Measurements from ENCODE around the gene SERTAD3. TPM values are rescaled to one million over a fixed set of nuclear protein-coding genes. Genes with fewer than 3 reads are reported as not detected.

The SERTAD3 gene
- total RNA-seq = 17.9 and 22.8 TPM in 2 replicates

GRCh38 chr19:40444000-40444824, at the start of gene SERTAD3:
Gene SERTAD3, minus strand, starts transcription at chr19:40444335. Its CDS starts 2,255 bp downstream, at chr19:40442080.

GRCh38 chr19:40466985-40467734, 23.0 kb upstream of the SERTAD3 start, which contains the start of gene SPTBN4:
Gene SPTBN4, plus strand, starts transcription at chr19:40467001. Its CDS starts 5,621 bp downstream, at chr19:40472622.

GRCh38 chr19:40465557-40466218, 21.6 kb upstream of the SERTAD3 start, which contains the start of gene BLVRB:
Gene BLVRB, minus strand, starts transcription at chr19:40465745. Its CDS starts 57 bp downstream, at chr19:40465688.

GRCh38 chr19:40425450-40426287, 18.5 kb downstream of the SERTAD3 start, which contains the start of gene SERTAD1:
Gene SERTAD1, minus strand, starts transcription at chr19:40425992. Its CDS starts 2,446 bp downstream, at chr19:40423546.

GRCh38 chr19:40413291-40413845, 30.8 kb downstream of the SERTAD3 start, which contains the start of gene PRX:
Gene PRX, minus strand, starts transcription at chr19:40413378. Its CDS starts 5,446 bp downstream, at chr19:40407932.

Other genes with a start within 250 kb of the SERTAD3 start
- gene TTC9B, start 226.0 kb downstream of the SERTAD3 start, total RNA-seq = not detected in 2 replicates
- gene CCNP, start 217.6 kb downstream of the SERTAD3 start, total RNA-seq = not detected in 2 replicates
- gene AKT2, start 159.0 kb downstream of the SERTAD3 start, total RNA-seq = 75.6 and 91.8 TPM in 2 replicates
- 11.2 and 19.2 TPM in 2 replicates for gene C19orf47, start 95.9 kb downstream of the SERTAD3 start, total RNA-seq
- gene PLD3, start 95.6 kb downstream of the SERTAD3 start, total RNA-seq = 235 and 546 TPM in 2 replicates
- 0.25 TPM in 1 of 2 replicates, not detected in the other for gene HIPK4, start 54.2 kb downstream of the SERTAD3 start, total RNA-seq
- gene PRX, start 31.0 kb downstream of the SERTAD3 start, total RNA-seq = 1.1 and 3.4 TPM in 2 replicates
- gene SERTAD1, start 18.3 kb downstream of the SERTAD3 start, total RNA-seq = 8.0 and 12.5 TPM in 2 replicates
- 37.2 and 98.8 TPM in 2 replicates for gene BLVRB, start 21.4 kb upstream of the SERTAD3 start, total RNA-seq
- 0.38 and 0.49 TPM in 2 replicates for gene SPTBN4, start 22.7 kb upstream of the SERTAD3 start, total RNA-seq
- 139 and 152 TPM in 2 replicates for gene SHKBP1, start 132.5 kb upstream of the SERTAD3 start, total RNA-seq
- gene LTBP4, start 157.0 kb upstream of the SERTAD3 start, total RNA-seq = 77.6 and 170 TPM in 2 replicates
- 26.4 and 31.7 TPM in 2 replicates for gene NUMBL, start 246.3 kb upstream of the SERTAD3 start, total RNA-seq